H7 (cell line): ENCODE results near the gene SH2D6. TPM values are rescaled to one million over a fixed set of nuclear protein-coding genes. Genes with fewer than 3 reads are reported as not detected.
"Not testable (repeated sequence)": the region's sequence is repeated elsewhere in the genome, so short reads cannot be mapped to it uniquely, and the experiment has no call there.

Experiments used
- DNase-seq: peaks from one replicate; pipeline ENCODE4 v3.0.0; 2012
- H3K27me3 ChIP-seq: 2 replicates; pipeline ENCODE4 v1.6.0; 2011; ENCODE audit warnings: mild to moderate bottlenecking, low read length; ENCODE audit not compliant: control insufficient read depth, insufficient read depth
- H3K36me3 ChIP-seq: replicated peaks from 2 replicates; pipeline ENCODE4 v1.5.1; 2011; ENCODE audit warnings: low read length; ENCODE audit not compliant: control insufficient read depth, insufficient read depth
- H3K4me3 ChIP-seq: 2 replicates; pipeline ENCODE4 v1.5.1; 2011; ENCODE audit warnings: low read depth, mild to moderate bottlenecking, control low read depth, low read length, moderate library complexity; ENCODE audit not compliant: insufficient read depth
- total RNA-seq: library from RNA; depleted of rRNA; stranded (reverse); fragments of >200 nt; shearing (Covaris generic); gene quantifications from 2 replicates; pipeline ENCODE4 v1.2.3, GENCODE V29; 2014; rRNA removed

SH2D6 gene
- total RNA-seq, 1 experiment from 2014 or later = not detected

DNA sequence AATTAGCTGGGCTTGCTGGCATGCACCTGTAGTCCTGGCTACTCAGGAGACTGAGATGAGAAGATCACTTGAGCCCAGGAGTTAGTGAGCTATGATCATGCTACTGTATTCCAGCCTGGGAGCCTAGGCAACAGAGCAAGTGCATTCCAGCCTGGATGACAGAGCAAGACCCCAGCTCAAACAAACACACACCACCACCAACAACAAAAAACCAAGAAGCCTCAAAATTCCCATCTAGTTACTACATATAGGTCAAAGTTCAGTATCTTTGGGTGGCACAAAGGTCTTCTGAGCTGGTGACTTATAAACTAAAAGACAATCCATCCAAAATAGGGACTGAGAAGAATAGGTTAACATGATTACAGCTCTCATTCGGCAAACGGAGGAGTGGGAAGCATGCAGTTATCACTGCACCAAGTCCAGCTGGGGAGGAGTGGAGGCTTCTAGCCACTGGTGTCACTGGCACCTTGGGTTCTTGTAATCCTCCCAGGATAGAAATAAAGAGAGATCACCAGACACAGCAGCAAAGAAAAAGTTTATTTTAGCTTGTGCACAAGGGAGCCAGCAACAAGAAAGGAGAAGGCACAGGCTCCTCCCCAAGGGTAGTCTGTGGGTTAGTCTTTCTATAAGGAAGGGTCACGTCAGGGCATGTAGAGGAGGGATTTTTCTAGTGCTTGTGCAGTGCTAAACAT is 57.4 kb downstream of the SH2D6 start:
- no peak for DNase-seq
- Histone ChIP-seq H3K4me3 (no peak overlapping the region), H3K27me3 (no peaks in the 10 kb centered on the region), H3K36me3 (no peaks in the 10 kb centered on the region)

DNA sequence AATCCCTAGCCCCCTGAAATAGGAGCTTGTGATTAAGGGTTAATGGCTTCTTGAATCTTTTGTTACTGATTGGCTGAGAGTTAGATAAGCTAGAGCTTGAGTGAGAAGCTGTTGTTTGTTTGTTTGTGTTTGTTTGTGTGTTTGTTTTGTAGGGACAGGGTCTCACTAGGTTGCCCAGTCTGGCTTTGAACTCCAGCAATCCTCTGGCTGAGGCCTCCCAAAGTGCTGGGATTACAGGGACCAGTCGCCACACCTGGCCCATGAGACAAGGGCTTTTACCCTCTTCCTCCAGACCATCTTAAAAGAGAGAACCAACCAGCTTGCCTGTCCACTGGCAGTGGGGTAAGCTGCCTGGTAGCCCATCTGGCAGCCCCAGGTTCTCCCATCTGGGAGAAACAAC is 58.1 kb downstream of the SH2D6 start:
- DNase-seq = no peak
- no peaks in the 10 kb centered on the region for H3K27me3 ChIP-seq
- H3K4me3 ChIP-seq = no peak overlapping the region
- no peaks in the 10 kb centered on the region for H3K36me3 ChIP-seq

DNA sequence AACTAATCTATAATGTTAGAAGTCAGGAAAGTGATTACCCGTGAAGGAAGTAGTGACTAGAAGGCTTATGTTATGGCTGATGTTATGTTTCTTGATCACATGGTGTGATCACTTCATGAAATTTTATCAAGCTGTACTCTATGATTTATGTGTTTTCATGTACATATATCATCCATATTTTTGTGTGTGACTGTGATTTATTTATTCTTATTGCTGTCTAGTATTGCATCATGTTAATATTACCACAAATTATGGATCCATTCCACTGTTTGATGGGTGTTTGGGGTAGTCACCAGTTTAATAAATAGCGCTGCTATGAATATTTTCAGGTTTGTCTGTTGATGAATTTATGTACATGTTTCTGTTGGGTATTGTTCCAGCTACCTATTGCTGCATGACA is 59.4 kb downstream of the SH2D6 start:
- H3K27me3 ChIP-seq = no peaks in the 10 kb centered on the region
- no peaks in the 10 kb centered on the region for H3K36me3 ChIP-seq
- no peak for DNase-seq
- no peak overlapping the region for H3K4me3 ChIP-seq

DNA sequence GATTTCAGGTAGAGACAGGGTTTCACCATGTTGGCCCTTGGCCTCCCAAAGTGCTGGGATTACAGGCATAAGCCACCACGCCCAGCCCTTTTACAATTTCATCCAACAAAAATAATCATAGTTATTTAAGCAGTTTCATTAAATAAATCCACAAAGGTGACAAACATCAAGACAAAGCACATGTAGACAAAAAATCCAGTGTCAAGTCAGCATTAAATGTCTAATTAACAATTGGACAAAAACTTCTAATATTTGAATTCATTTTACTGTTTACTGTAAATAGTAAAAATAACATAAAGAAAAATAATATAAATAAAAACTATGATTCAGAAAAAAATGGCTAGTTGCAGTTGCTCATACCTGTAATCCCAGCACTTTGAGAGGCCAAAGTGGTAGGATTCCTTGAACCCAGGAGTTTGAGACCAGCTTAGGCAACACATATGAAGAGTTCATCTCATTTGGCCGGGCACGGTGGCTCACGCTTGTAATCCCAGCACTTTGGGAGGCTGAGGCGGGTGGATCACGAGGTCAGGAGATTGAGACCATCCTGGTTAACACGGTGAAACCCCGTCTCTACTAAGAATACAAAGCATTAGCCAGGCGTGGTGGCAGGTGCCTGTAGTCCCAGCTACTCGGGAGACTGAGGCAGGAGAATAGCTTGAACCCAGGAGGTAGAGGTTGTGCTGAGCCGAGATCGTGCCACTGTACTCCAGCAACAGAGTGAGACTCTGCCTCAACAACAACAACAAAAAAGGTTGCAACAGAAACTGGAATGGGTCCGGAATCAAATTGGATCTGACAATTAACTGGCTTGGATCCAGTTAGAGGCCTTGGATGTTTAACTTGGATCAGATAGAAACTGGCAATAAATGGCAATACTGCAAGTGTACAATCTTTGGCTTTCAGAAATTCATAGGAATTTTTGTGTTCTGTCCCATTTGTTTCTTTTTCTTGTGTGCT is 63.6 kb downstream of the SH2D6 start:
- Histone ChIP-seq H3K4me3 (no peak overlapping the region), H3K36me3 (no peaks in the 10 kb centered on the region), H3K27me3 (no peaks in the 10 kb centered on the region)
- DNase-seq = no peak

DNA sequence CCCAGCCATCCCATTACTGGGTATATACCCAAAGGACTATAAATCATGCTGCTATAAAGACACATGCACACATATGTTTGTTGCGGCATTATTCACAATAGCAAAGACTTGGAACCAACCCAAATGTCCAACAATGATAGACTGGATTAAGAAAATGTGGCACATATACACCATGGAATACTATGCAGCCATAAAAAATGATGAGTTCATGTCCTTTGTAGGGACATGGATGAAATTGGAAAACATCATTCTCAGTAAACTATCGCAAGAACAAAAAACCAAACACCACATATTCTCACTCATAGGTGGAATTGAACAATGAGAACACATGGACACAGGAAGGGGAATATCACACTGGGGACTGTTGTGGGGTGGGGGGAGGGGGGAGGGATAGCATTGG is 66.1 kb downstream of the SH2D6 start:
- not testable (repeated sequence) for H3K4me3 ChIP-seq, H3K36me3 ChIP-seq, DNase-seq, H3K27me3 ChIP-seq

DNA sequence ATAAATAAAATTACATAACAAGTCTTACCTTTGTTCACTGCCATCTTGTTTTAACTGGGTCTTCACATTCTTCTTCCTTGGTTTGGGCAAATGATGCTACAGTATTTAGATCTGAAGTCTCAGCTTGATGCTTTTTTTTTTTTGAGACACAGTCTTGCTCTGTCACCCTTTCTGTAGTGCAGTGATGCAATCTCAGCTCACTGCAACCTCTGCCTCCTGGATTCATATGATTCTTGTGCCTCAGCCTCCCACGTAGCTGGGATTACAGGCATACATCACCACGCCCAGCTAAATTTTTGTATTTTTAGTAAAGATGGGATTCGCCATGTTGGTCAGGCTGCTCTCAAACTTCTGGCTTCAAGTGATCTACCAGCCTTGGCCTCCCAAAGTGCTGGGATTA is 67.3 kb downstream of the SH2D6 start:
- DNase-seq = no peak
- no peaks in the 10 kb centered on the region for H3K27me3 ChIP-seq
- H3K36me3 ChIP-seq = no peaks in the 10 kb centered on the region
- H3K4me3 ChIP-seq = no peak overlapping the region

Other genes with a start within 250 kb of the SH2D6 start
- gene TGOLN2, start 90.7 kb upstream of the SH2D6 start, total RNA-seq = 33.0 and 37.0 TPM in 2 replicates
- gene RETSAT, start 64.2 kb upstream of the SH2D6 start, total RNA-seq = 18.5 and 29.6 TPM in 2 replicates
- 11.3 and 11.5 TPM in 2 replicates for gene ELMOD3, start 63.9 kb upstream of the SH2D6 start, total RNA-seq
- 242 and 268 TPM in 2 replicates for gene CAPG, start 8.3 kb upstream of the SH2D6 start, total RNA-seq
- gene MAT2A, start 120.5 kb downstream of the SH2D6 start, total RNA-seq = 57.6 and 98.6 TPM in 2 replicates
- 23.3 and 33.0 TPM in 2 replicates for gene GGCX, start 142.8 kb downstream of the SH2D6 start, total RNA-seq
- gene VAMP8, start 158.9 kb downstream of the SH2D6 start, total RNA-seq = 17.7 and 33.0 TPM in 2 replicates
- gene VAMP5, start 165.7 kb downstream of the SH2D6 start, total RNA-seq = 1.00 and 1.4 TPM in 2 replicates
- gene RNF181, start 177.0 kb downstream of the SH2D6 start, total RNA-seq = 159 and 201 TPM in 2 replicates
- gene TMEM150A, start 184.0 kb downstream of the SH2D6 start, total RNA-seq = 15.7 and 17.9 TPM in 2 replicates
- gene C2orf68, start 193.4 kb downstream of the SH2D6 start, total RNA-seq = 69.8 and 84.4 TPM in 2 replicates
- gene USP39, start 197.5 kb downstream of the SH2D6 start, total RNA-seq = 98.6 and 103 TPM in 2 replicates
- gene SFTPB, start 249.5 kb downstream of the SH2D6 start, total RNA-seq = not detected in 2 replicates